Measurements from ENCODE around the gene NR1D1. TPM values are rescaled to one million over a fixed set of nuclear protein-coding genes. Genes with fewer than 3 reads are reported as not detected.

Gene NR1D1
- total RNA-seq, 1 donor = 1.7 TPM

DNA sequence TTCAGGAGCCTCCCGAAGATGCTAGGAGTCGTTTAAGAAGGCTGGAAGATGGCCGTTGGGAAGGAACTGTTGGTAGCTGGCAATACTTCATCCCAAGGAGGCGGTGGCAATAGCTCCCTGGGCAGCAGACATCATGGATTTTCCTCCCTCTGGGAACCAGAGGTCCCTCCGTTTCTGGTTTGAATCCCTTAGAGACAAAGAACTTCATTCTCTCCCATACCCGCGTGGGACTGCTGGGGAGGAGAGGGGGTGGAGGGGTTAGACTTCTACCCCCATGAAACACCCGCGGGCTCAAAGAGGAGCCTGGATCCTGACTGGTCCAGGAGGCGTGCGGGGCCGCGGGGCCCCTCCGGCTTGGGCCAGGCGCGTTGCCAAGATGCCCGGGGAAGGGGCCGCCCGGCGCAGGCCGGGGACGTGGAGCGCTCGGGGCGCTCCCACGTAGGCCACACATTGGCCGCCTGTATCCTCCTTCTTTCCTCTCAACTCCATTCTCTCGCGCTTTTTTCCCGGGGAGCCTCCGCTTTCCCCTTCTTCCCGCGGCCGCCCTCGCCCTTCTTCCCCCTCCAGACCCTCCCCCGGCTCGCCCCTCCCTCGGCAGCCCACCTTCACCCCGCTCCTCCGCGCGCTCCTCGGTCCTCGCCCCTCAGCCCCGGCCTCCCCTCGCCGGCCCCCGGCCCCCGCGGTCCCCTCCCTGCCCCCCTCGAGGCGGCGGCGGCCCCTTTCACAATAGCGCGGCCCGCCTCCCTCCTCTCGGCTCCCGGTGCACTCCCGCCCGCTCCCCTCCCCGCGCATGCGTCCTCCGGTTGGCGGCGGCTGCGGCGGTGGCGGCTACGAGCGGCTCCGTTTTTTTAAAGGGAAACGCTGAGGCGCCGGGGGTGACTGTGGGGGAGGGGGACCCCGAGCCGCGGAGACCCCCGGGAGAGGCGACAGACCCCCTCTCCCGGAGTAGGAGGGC is 21.1 kb upstream of the NR1D1 start, which contains the start of gene MSL1:
Gene MSL1, plus strand, starts transcription at position 791 of the 955 bp plus-strand sequence. CDS start 642 bp downstream, outside the sequence.
- peak within 1 kb of the TSS; percentile 92 for H3K4me3 ChIP-seq (ENCODE audit: low read depth, low read length)
- peak; percentile 84 for DNase-seq (ENCODE audit: low read depth)
- TF ChIP-seq, protein P1, sequence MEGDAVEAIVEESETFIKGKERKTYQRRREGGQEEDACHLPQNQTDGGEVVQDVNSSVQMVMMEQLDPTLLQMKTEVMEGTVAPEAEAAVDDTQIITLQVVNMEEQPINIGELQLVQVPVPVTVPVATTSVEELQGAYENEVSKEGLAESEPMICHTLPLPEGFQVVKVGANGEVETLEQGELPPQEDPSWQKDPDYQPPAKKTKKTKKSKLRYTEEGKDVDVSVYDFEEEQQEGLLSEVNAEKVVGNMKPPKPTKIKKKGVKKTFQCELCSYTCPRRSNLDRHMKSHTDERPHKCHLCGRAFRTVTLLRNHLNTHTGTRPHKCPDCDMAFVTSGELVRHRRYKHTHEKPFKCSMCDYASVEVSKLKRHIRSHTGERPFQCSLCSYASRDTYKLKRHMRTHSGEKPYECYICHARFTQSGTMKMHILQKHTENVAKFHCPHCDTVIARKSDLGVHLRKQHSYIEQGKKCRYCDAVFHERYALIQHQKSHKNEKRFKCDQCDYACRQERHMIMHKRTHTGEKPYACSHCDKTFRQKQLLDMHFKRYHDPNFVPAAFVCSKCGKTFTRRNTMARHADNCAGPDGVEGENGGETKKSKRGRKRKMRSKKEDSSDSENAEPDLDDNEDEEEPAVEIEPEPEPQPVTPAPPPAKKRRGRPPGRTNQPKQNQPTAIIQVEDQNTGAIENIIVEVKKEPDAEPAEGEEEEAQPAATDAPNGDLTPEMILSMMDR (IDR thresholded peaks at IDR 0.05; ENCODE audit: insufficient read depth, low read depth, low read length) = no peak

DNA sequence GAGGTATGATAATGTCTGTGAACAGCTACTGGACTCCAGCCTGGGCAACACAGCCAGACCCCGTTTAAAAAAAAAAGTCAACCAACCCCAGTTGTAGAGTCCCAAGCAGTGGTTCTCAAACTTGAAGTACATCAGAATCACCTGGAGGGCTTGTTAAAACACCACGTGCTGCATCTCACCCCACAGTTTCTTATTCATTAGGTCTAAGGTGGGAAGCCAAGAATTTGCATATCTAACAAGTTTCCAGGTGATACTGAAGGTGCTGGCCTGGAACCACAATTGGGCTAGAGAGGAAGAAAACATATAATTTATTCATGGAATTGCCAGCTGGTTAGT is 14.7 kb upstream of the NR1D1 start:
- no peak for DNase-seq (ENCODE audit: low read depth)
- no peak overlapping the region for H3K4me3 ChIP-seq (ENCODE audit: low read depth, low read length)
- TF ChIP-seq, protein P1 (IDR thresholded peaks at IDR 0.05; ENCODE audit: insufficient read depth, low read depth, low read length) = no peak

DNA sequence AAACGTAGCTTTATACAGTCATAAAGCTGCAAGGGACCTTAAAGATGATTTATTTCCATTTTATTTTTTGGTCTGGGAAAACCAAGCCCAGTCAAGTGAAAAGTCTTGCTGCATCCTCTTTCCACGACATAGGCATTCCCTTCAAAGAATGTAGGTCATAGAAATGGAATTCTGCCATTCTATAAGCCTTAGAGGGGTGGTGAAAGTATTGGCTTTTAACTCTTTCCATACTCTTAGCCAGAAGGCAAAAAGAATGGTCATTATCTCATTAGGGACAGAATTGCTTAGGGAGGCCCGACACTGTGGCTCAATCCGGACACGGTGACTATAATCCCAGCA is 13.5 kb upstream of the NR1D1 start:
- no peak overlapping the region for H3K4me3 ChIP-seq (ENCODE audit: low read depth, low read length)
- DNase-seq (ENCODE audit: low read depth) = no peak
- TF ChIP-seq, protein P1 (IDR thresholded peaks at IDR 0.05; ENCODE audit: insufficient read depth, low read depth, low read length) = no peak

DNA sequence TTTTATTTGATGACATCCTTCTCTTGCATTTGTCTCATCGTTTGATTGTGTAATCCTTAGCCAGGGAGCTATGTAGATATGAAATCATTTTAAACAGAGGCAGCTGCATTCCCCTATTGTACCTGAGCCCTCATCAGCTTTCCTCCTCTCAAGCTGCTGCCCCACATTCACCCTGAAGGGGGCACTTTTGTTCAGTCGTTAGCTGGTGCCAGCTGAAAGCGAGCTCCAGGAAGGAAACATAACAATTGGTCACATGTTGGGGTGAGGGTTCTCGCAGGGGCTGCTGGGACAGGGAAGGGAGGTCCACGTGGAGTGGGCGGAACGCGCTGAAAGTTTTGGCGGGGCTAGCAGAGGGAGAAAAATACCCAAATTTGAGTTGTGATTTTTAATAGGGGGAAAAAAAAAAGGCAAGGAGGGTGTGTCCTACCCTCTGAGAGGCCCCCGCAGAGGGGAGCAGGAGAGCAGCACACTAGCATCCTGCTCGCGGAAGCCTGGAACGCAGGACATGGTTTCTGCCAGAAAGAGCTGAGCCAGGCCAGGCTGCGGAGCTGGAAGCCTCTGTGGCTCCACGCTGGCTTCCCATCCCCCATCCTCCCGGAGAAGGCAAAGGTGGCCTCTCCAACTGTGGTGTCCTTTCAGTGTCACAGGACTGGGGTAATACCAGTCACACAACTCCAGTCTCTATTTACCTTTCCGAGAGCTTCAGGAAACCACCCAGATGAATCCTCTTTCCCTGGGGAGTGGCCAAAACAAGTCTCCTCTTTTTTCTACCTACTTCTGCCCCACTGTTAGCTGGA is 12.9 kb upstream of the NR1D1 start:
- DNase-seq (ENCODE audit: low read depth) = peak; percentile 94
- TF ChIP-seq, protein P1 (IDR thresholded peaks at IDR 0.05; ENCODE audit: insufficient read depth, low read depth, low read length) = peak; percentile 93
- peak overlapping the region; percentile 49 for H3K4me3 ChIP-seq (ENCODE audit: low read depth, low read length)

DNA sequence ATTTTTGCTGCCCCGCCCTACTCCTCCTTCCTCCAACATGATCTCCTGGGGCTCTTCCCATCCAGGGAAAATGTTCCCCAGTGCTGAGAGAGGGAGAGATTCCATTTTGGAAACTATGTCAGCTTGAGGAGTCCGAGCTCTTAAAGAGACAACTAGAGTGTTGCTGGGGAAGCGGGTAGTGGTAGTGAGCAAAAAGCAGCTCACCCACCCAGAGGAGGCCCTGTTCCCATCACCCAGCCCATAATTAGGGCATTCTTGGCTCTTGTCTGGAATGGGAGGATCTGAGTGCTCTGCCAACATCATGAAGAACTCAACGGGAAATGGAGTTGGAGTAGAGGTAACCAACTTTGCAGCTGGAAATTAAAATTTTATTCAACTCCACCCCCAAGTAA is 12.3 kb upstream of the NR1D1 start:
- no peak overlapping the region for H3K4me3 ChIP-seq (ENCODE audit: low read depth, low read length)
- TF ChIP-seq, protein P1 (IDR thresholded peaks at IDR 0.05; ENCODE audit: insufficient read depth, low read depth, low read length) = no peak
- DNase-seq (ENCODE audit: low read depth) = no peak

DNA sequence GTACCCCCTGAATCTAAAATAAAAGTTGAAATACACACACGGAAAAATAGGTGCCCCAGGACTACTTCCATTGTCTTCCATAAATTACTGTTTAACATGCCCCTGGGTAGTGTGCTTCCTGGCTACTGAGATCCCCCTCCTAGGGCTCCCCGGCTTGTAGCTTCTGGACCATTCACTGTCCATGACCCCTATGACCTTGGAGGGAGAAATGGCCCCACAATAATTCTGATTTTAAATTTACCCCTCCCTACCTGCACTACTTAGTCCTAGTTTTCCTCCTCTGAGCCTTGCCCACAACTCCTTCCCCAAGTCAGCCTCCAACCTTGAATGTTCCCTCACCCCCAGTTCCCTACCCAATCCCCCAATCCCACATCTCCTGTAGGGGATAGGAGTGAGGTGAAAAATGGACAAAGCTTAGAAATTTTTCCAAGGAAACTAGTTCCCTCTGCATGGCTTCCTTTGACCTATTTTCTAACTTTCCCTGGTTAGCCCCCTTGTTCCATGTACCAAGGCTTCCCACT is 11.9 kb upstream of the NR1D1 start:
- TF ChIP-seq, protein P1 (IDR thresholded peaks at IDR 0.05; ENCODE audit: insufficient read depth, low read depth, low read length) = no peak
- H3K4me3 ChIP-seq (ENCODE audit: low read depth, low read length) = no peak overlapping the region
- no peak for DNase-seq (ENCODE audit: low read depth)
